Stimulated activated CD8-positive, alpha-beta memory T cell treated with anti-CD3 and anti-CD28 coated beads, Interleukin-15, amount 100 ng/mL, for 48 hours (primary cell): Measurements from ENCODE around the gene SPATA31A7.
"Not testable (repeated sequence)": the region's sequence is repeated elsewhere in the genome, so short reads cannot be mapped to it uniquely, and the experiment has no call there.

Experiments
- DNase-seq, 2 donors: peaks; one replicate each; pipeline ENCODE4 v3.0.0-alpha.2; 2020; ENCODE audit warnings: low read depth in 2 of 2

SPATA31A7 gene

DNA sequence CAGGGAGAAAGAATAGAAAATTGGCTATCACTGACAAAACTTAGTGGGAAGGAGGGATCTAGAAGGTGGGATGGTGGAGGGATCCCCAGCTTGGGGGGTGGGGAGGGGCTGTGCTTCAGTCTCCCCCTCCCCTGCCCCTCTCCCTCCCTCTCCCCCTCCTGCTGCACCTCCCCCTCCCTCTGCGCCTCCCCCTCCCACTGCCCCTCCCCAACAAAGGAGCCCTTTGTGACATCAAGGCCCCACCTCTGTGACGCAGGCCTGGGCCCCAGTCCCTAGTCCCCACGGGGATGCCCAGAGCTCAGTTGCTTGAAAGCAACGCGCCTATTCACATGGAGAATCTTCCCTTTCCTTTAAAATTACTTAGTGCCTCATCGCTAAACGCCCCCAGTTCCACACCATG, at the start of gene SPATA31A7:
Gene SPATA31A7, plus strand, starts transcription at position 301 of the 400 bp plus-strand sequence. Its CDS starts 29 bp downstream, at position 330.
- not testable (repeated sequence) for DNase-seq

GRCh38 chr9:61226438-61226837, 36.6 kb downstream of the SPATA31A7 start:
- not testable (repeated sequence) for DNase-seq
